Left ventricle myocardium inferior (tissue), 1 donor: ENCODE measurements around the gene MACROD2. TPM values are rescaled to one million over a fixed set of nuclear protein-coding genes. Genes with fewer than 3 reads are reported as not detected.

ENCODE experiments used
- DNase-seq: peaks from one replicate; pipeline ENCODE4 v3.0.0-alpha.2; 2020
- H3K27ac ChIP-seq: fragments of 200-600 bp; replicated peaks from 2 replicates; pipeline ENCODE4 v1.8.0; 2021
- H3K27me3 ChIP-seq: fragments of 200-600 bp; 2 replicates; pipeline ENCODE4 v1.8.0; 2021; ENCODE audit warnings: low read depth
- H3K36me3 ChIP-seq: fragments of 200-600 bp; 2 replicates; pipeline ENCODE4 v1.8.0; 2021
- H3K4me1 ChIP-seq: fragments of 200-600 bp; 2 replicates; pipeline ENCODE4 v1.8.0; 2021
- H3K4me3 ChIP-seq: fragments of 200-600 bp; 2 replicates; pipeline ENCODE4 v1.8.0; 2021; ENCODE audit warnings: mild to moderate bottlenecking, moderate library complexity
- H3K9me3 ChIP-seq: fragments of 200-600 bp; replicated peaks from 2 replicates; pipeline ENCODE4 v1.8.0; 2021
- intact Hi-C: fragments of 100-400 bp; cut with micrococcal nuclease; formaldehyde crosslinking; loops from one replicate; pipeline ENCODE4 v1.11.0; 2022
- total RNA-seq: library from RNA; stranded (reverse); fragmentation: NEBNext Ultra II Directional; extraction: Animal tissue kit (Norgen Biotek cat#: 25700); gene quantifications from one replicate; pipeline ENCODE4 v1.2.1, GENCODE V29; 2021
- TF ChIP-seq, protein P1 (sequence below): fragments of 200-600 bp; IDR thresholded peaks from 2 replicates; pipeline ENCODE4 v1.8.0; 2021; ENCODE audit warnings: antibody characterized with exemption, mild to moderate bottlenecking, borderline replicate concordance
- donor health status: DM: no; HTN: yes; CAD: no; lungs with severe emphysema.

The MACROD2 gene
- total RNA-seq, 1 donor from 2014 or later, result 3.6 TPM

DNA sequence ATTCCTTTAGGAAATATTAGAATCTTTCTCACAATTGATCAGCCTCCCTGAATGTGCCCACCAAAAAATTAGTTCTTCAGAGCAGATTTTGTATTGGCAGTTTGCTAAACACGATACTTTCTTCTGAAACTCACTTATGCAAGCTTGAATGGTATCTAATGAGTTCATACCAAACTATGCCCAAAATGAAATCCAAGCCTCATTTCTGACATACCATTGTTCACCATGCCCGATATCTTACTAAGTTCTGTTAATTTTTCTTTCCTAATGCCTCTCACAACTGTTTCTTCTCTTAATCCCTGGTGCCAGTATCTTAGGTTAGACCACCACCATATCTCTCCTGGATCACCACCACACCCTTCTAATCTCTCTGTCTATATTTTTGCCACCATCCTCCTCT lies 1822.0 kb downstream of the MACROD2 start:
- Histone ChIP-seq H3K27me3 (no peaks in the 10 kb centered on the region), H3K4me1 (no peaks in the 10 kb centered on the region), H3K36me3 (no peaks in the 10 kb centered on the region), H3K9me3 (no peaks in the 10 kb centered on the region), H3K27ac (no peak overlapping the region), H3K4me3 (no peak overlapping the region)
- TF ChIP-seq, protein P1, sequence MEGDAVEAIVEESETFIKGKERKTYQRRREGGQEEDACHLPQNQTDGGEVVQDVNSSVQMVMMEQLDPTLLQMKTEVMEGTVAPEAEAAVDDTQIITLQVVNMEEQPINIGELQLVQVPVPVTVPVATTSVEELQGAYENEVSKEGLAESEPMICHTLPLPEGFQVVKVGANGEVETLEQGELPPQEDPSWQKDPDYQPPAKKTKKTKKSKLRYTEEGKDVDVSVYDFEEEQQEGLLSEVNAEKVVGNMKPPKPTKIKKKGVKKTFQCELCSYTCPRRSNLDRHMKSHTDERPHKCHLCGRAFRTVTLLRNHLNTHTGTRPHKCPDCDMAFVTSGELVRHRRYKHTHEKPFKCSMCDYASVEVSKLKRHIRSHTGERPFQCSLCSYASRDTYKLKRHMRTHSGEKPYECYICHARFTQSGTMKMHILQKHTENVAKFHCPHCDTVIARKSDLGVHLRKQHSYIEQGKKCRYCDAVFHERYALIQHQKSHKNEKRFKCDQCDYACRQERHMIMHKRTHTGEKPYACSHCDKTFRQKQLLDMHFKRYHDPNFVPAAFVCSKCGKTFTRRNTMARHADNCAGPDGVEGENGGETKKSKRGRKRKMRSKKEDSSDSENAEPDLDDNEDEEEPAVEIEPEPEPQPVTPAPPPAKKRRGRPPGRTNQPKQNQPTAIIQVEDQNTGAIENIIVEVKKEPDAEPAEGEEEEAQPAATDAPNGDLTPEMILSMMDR, result no peak
- no peak for DNase-seq
- intact Hi-C loops, result no loop called here

DNA sequence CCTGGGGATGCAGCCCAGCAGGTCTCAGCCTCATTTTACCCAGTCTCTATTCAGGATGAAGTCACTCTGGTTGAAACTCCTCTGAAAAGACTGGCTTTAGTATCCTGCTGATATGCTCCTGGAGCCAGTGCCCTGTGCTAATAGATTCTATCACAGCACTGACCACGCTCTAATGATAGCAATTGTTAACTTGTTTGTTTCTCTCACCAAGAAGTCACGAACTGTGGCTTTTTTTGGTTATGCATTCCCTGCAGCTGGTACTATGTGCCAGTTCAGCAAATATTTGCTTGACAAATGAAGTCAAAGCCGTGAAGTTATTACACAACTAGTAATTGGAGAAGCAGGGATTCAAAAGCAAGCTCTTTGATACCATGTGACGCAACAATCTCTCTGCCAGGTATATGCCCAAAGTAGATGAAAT lies 1823.3 kb downstream of the MACROD2 start:
- intact Hi-C loops, result no loop called here
- TF ChIP-seq, protein P1, result no peak
- Histone ChIP-seq H3K27me3 (no peaks in the 10 kb centered on the region), H3K4me1 (no peaks in the 10 kb centered on the region), H3K9me3 (no peaks in the 10 kb centered on the region), H3K4me3 (no peak overlapping the region), H3K36me3 (no peaks in the 10 kb centered on the region), H3K27ac (no peak overlapping the region)
- no peak for DNase-seq

DNA sequence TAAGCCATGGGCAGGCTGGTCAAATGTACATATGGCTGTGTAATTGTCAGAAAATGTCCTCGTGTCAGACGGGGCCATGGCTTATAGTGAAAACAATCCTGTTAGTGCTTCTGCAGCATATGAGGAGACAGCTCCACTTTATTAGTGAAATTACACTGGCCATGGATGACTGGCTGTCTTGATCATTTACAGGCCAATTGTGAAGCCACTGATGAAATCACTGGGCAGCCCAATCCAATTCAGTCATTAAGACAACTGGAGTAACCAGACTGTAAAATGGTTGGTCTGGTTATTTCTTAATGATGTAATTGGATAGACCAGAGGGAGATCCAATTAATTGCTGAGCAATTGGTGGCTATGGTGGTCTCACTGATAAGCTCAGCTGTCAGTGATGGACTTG lies 1828.4 kb downstream of the MACROD2 start:
- Histone ChIP-seq H3K27me3 (no peaks in the 10 kb centered on the region), H3K27ac (no peak overlapping the region), H3K4me1 (no peaks in the 10 kb centered on the region), H3K4me3 (no peak overlapping the region), H3K9me3 (no peaks in the 10 kb centered on the region), H3K36me3 (no peaks in the 10 kb centered on the region)
- intact Hi-C loops, result no loop called here
- TF ChIP-seq, protein P1, result no peak
- no peak for DNase-seq

DNA sequence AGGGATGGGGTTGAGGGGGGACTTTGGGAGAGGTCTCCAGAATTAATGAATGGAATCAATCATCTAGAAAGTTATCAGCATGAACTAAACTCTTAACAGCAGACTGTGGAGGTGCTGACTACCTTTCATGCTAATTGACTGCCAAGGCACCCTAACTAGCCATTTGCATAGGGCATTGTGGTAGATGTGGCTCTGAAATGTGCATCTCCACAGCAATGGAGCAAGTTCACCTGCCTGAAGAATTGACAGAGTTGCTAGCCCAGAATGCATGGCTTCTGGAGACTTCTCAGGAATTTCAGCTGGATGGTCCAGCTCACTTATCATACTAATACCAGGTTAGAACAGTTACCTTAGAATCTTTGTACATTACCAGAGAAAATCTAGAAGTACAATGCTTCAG lies 1832.3 kb downstream of the MACROD2 start:
- intact Hi-C loops, result no loop called here
- no peak for DNase-seq
- TF ChIP-seq, protein P1, result no peak
- H3K4me3 ChIP-seq, result no peak overlapping the region
- no peaks in the 10 kb centered on the region for H3K4me1 ChIP-seq
- H3K9me3 ChIP-seq, result no peaks in the 10 kb centered on the region
- no peaks in the 10 kb centered on the region for H3K27me3 ChIP-seq
- no peak overlapping the region for H3K27ac ChIP-seq
- H3K36me3 ChIP-seq, result no peaks in the 10 kb centered on the region

DNA sequence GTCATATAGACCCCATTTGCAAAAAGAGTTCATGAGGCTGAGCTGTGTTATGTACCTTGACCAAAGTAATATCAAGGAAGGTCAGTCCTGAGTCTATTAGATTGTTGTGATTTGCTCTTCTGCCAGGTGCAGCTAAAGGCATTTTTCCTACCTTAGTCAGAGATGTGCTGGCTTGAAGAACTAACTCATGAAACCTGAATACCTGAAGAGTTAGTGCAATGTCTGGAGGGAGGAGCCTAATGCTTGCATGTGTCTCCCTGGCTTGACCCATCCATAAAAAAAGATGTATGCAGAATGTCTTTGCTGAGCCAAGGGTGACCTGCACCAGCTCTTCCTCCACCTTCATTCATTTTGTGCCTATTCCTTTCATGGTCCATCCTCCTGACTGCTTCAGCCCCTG lies 1835.9 kb downstream of the MACROD2 start:
- H3K4me3 ChIP-seq, result no peak overlapping the region
- no peak for DNase-seq
- TF ChIP-seq, protein P1, result no peak
- intact Hi-C loops, result no loop called here
- H3K9me3 ChIP-seq, result no peaks in the 10 kb centered on the region
- H3K27me3 ChIP-seq, result no peaks in the 10 kb centered on the region
- H3K36me3 ChIP-seq, result no peaks in the 10 kb centered on the region
- H3K27ac ChIP-seq, result no peak overlapping the region
- no peaks in the 10 kb centered on the region for H3K4me1 ChIP-seq

DNA sequence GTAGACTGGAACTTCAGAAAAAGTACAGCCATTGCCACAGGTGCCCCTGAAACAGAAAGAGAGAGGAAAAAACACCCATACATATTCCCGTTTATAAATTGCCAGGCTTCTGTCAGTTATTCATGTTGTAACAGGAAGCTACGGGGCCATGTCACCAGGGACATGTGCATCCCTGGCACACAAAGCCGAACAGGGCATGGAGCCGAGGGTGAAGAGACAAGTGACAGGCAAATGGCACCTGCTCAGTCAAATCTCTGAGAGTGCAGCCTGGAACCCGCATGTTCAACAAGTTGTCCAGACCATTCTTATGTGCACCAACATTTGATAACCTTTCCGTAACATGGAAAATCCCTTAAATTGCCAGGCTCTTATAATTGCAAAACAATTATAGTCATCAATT lies 1837.2 kb downstream of the MACROD2 start:
- no peak overlapping the region for H3K27ac ChIP-seq
- intact Hi-C loops, result no loop called here

More for the DNA sequence above, 1837.2 kb downstream of the MACROD2 start:
- no peak for DNase-seq
- Histone ChIP-seq H3K9me3 (no peaks in the 10 kb centered on the region), H3K27me3 (no peaks in the 10 kb centered on the region), H3K36me3 (no peaks in the 10 kb centered on the region), H3K4me3 (no peak overlapping the region), H3K4me1 (no peaks in the 10 kb centered on the region)
- TF ChIP-seq, protein P1, result no peak
